Type B pancreatic cell (in vitro differentiated cells): ENCODE measurements around the gene NLGN1. TPM values are rescaled to one million over a fixed set of nuclear protein-coding genes. Genes with fewer than 3 reads are reported as not detected.

ENCODE experiments used
- DNase-seq: peaks from one replicate; pipeline ENCODE4 v3.0.0; 2021; ENCODE audit warnings: mixed read lengths; ENCODE audit not compliant: unreplicated experiment; ENCODE audit errors: extremely low spot score
- H3K27ac Mint-ChIP-seq: 2 replicates; pipeline ENCODE4 v1.8.0; 2021; ENCODE audit warnings: mild to moderate bottlenecking, mixed read lengths
- H3K27me3 Mint-ChIP-seq: 2 replicates; pipeline ENCODE4 v1.8.0; 2021; ENCODE audit warnings: mixed read lengths
- H3K36me3 Mint-ChIP-seq: 2 replicates; pipeline ENCODE4 v1.8.0; 2021; ENCODE audit warnings: mixed read lengths
- H3K4me1 Mint-ChIP-seq: one replicate; pipeline ENCODE4 v1.8.0; 2021; ENCODE audit warnings: mixed read lengths; ENCODE audit not compliant: unreplicated experiment
- H3K4me3 Mint-ChIP-seq: 2 replicates; pipeline ENCODE4 v1.8.0; 2021; ENCODE audit warnings: mild to moderate bottlenecking, mixed read lengths
- H3K9me3 Mint-ChIP-seq: 2 replicates; pipeline ENCODE4 v1.8.0; 2021; ENCODE audit warnings: mixed read lengths
- total RNA-seq: library from RNA; stranded (reverse); gene quantifications from 2 replicates; pipeline ENCODE4 v1.2.1, GENCODE V29; 2021; ENCODE audit warnings: low replicate concordance
- TF ChIP-seq, protein P1 (sequence below): fragments of 200-600 bp; sonication (generic); conservative IDR thresholded peaks from 2 replicates; pipeline ENCODE4 v1.5.0; 2021; ENCODE audit warnings: antibody characterized with exemption, mild to moderate bottlenecking

NLGN1 gene
- total RNA-seq, 1 donor from 2014 or later, result 12.6 TPM

DNA sequence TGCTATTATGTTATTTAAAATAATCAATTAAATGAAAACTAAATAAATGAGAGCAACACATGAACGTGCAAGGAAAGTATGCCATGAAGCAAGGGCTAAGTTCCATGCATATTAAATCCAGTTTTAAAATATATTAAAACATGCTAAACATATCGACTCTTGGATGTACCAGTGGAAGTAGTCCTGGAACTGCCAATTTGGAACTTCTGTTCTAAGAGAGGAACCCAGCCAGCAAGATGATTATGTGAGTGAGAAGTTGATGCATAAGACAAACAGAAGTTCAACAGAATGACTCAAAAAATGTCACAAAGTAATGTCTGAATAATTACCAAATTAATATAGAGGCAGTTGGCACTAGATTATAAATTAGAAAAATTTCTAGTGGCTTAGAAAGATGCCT lies 714.2 kb downstream of the NLGN1 start:
- no peak for DNase-seq
- no peaks in the 10 kb centered on the region for H3K36me3 Mint-ChIP-seq
- H3K27me3 Mint-ChIP-seq, result no peaks in the 10 kb centered on the region
- H3K27ac Mint-ChIP-seq, result no peak overlapping the region
- no peaks in the 10 kb centered on the region for H3K4me1 Mint-ChIP-seq
- TF ChIP-seq, protein P1, sequence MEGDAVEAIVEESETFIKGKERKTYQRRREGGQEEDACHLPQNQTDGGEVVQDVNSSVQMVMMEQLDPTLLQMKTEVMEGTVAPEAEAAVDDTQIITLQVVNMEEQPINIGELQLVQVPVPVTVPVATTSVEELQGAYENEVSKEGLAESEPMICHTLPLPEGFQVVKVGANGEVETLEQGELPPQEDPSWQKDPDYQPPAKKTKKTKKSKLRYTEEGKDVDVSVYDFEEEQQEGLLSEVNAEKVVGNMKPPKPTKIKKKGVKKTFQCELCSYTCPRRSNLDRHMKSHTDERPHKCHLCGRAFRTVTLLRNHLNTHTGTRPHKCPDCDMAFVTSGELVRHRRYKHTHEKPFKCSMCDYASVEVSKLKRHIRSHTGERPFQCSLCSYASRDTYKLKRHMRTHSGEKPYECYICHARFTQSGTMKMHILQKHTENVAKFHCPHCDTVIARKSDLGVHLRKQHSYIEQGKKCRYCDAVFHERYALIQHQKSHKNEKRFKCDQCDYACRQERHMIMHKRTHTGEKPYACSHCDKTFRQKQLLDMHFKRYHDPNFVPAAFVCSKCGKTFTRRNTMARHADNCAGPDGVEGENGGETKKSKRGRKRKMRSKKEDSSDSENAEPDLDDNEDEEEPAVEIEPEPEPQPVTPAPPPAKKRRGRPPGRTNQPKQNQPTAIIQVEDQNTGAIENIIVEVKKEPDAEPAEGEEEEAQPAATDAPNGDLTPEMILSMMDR, result no peak
- no peak overlapping the region for H3K4me3 Mint-ChIP-seq
- peaks cover 8% of the 10 kb centered on the region for H3K9me3 Mint-ChIP-seq

DNA sequence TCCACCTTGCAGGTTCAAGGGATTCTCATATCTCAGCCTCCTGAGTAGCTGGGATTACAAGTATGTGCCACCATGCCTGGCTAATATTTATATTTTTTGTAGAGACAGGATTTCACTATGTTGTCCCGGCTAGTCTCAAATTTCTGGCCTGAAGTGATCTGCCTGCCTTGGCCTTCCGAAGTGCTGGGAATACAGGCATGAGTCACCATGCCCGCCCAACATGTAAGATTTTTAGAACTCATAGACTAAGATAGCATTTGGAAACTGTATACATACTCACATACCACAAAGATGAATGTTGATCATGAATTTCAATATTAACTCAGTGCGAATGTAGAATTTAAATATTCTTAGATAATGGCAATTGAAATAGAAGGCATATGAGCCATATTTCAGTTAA lies 718.9 kb downstream of the NLGN1 start:
- peaks cover 8% of the 10 kb centered on the region for H3K9me3 Mint-ChIP-seq
- TF ChIP-seq, protein P1, result no peak
- no peaks in the 10 kb centered on the region for H3K36me3 Mint-ChIP-seq
- H3K27ac Mint-ChIP-seq, result no peak overlapping the region
- DNase-seq, result no peak
- no peaks in the 10 kb centered on the region for H3K27me3 Mint-ChIP-seq
- H3K4me3 Mint-ChIP-seq, result no peak overlapping the region
- peaks cover 9% of the 10 kb centered on the region for H3K4me1 Mint-ChIP-seq

DNA sequence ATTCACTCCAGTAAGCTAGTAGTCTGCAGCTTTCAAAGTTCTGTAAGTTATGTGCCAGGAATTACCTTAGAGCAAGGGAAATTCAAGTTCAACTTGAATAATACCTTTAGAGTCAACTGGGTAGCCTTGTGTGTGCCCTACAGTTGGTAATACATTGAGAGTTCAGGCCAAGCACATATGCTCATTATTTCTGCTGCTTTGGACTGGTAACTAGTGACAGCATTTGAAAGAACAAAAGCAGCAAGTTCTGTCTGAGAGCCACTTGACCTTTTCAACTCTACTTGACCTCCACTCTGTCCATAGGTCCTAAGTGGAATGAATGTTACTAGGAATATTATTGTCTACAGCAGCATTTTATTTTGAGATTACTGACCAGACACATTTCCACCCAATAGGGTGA lies 723.5 kb downstream of the NLGN1 start:
- TF ChIP-seq, protein P1, result no peak
- H3K9me3 Mint-ChIP-seq, result no peaks in the 10 kb centered on the region
- no peaks in the 10 kb centered on the region for H3K27me3 Mint-ChIP-seq
- H3K27ac Mint-ChIP-seq, result no peak overlapping the region
- H3K36me3 Mint-ChIP-seq, result no peaks in the 10 kb centered on the region
- H3K4me1 Mint-ChIP-seq, result peaks cover 20% of the 10 kb centered on the region
- H3K4me3 Mint-ChIP-seq, result no peak overlapping the region
- no peak for DNase-seq

DNA sequence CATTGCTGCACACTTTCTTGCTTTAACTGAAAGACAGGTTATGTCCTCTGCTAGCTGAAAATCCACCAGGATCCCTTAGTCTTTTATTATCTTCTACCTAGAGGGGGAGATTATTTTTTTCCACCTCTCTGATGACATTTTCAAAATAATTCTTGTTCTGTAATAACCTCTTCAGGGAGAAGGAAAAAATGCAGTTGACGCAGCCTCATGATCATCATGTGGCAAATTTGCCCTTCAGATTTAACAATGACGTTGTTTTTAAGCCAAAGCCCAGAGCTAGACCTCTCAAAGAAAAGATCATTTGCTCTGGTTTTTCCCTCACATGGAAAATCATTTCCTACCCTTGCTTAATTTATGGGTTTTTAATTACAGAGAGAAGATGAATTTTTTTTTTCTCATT lies 724.9 kb downstream of the NLGN1 start:
- Mint-ChIP-seq H3K4me3 (no peak overlapping the region), H3K27ac (no peak overlapping the region), H3K4me1 (peaks cover 24% of the 10 kb centered on the region), H3K27me3 (no peaks in the 10 kb centered on the region), H3K36me3 (no peaks in the 10 kb centered on the region), H3K9me3 (no peaks in the 10 kb centered on the region)
- DNase-seq, result no peak
- TF ChIP-seq, protein P1, result no peak

DNA sequence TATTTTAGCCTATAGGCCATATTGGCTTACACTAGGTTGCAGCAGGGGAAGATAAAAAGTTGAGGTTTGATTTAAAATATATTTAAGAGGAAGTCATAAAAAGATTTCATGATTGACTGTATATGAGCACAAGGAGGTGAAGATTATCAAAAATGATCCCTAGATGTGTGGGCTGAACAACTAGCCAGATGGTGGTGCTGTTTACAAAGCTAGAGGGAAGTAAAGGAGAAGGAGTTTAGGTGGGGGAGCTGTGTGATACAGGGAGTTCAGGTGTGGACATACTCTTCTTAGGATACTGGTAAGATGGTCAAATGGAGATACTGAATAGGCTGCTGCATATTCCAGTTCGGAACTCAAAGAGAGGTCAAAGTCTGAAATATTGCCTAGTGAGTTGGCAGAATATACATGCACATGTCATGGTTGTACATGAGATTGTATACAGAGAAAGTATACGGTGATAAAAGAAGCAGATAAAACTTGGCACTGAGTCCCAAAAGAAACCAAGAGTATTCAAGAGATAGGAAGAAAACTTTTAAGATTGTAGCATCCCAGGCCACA lies 727.8 kb downstream of the NLGN1 start:
- no peak for DNase-seq
- H3K4me1 Mint-ChIP-seq, result peaks cover 26% of the 10 kb centered on the region
- no peaks in the 10 kb centered on the region for H3K36me3 Mint-ChIP-seq
- no peak overlapping the region for H3K27ac Mint-ChIP-seq
- no peaks in the 10 kb centered on the region for H3K27me3 Mint-ChIP-seq
- no peaks in the 10 kb centered on the region for H3K9me3 Mint-ChIP-seq
- TF ChIP-seq, protein P1, result peak; percentile 69
- no peak overlapping the region for H3K4me3 Mint-ChIP-seq
